ENCODE results near the gene CACNA1C.

- TF ChIP-seq CTCF (IDR thresholded peaks at IDR 0.05) (no peak), POLR2A (IDR thresholded peaks at IDR 0.05) (no peak)
Measured at GRCh38 chr12:2351161-2351560, 298.4 kb downstream of the CACNA1C start.
